ENCODE measurements around the gene RNF10. TPM values are rescaled to one million over a fixed set of nuclear protein-coding genes. Genes with fewer than 3 reads are reported as not detected.

Gene RNF10
- total RNA-seq, 1 donor from 2014 or later = 274 TPM

- peak overlapping the region; percentile 63 for H3K27ac ChIP-seq (replicated peaks)
- H3K9me3 ChIP-seq (replicated peaks) = no peaks in the 10 kb centered on the region
- H3K4me3 ChIP-seq = peak overlapping the region; percentile 66
- TF ChIP-seq, protein P1, sequence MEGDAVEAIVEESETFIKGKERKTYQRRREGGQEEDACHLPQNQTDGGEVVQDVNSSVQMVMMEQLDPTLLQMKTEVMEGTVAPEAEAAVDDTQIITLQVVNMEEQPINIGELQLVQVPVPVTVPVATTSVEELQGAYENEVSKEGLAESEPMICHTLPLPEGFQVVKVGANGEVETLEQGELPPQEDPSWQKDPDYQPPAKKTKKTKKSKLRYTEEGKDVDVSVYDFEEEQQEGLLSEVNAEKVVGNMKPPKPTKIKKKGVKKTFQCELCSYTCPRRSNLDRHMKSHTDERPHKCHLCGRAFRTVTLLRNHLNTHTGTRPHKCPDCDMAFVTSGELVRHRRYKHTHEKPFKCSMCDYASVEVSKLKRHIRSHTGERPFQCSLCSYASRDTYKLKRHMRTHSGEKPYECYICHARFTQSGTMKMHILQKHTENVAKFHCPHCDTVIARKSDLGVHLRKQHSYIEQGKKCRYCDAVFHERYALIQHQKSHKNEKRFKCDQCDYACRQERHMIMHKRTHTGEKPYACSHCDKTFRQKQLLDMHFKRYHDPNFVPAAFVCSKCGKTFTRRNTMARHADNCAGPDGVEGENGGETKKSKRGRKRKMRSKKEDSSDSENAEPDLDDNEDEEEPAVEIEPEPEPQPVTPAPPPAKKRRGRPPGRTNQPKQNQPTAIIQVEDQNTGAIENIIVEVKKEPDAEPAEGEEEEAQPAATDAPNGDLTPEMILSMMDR (IDR thresholded peaks at IDR 0.05; ENCODE audit: borderline replicate concordance) = peak; percentile 60
- peak; percentile 45 for DNase-seq
- peaks cover 6% of the 10 kb centered on the region for H3K36me3 ChIP-seq
- peaks cover 61% of the 10 kb centered on the region for H3K4me1 ChIP-seq
- intact Hi-C loops (cut with micrococcal nuclease) = loop anchor here (5.0 kb wide), 1 partner anchor 63 kb away; no protein-coding TSS in a partner anchor
- H3K27me3 ChIP-seq (ENCODE audit: low read depth) = no peaks in the 10 kb centered on the region
Measured at GRCh38 chr12:120584343-120585149, 50.4 kb downstream of the RNF10 start.

GRCh38 chr12:120586206-120586605 is 52.0 kb downstream of the RNF10 start:
- no peak overlapping the region for H3K27ac ChIP-seq (replicated peaks)
- peaks cover 48% of the 10 kb centered on the region for H3K4me1 ChIP-seq
- no peaks in the 10 kb centered on the region for H3K27me3 ChIP-seq (ENCODE audit: low read depth)
- TF ChIP-seq, protein P1 (IDR thresholded peaks at IDR 0.05; ENCODE audit: borderline replicate concordance) = no peak
- H3K36me3 ChIP-seq = no peaks in the 10 kb centered on the region
- intact Hi-C loops (cut with micrococcal nuclease) = loop anchor here (5.0 kb wide), 1 partner anchor 61 kb away; no protein-coding TSS in a partner anchor
- H3K4me3 ChIP-seq = no peak overlapping the region
- no peak for DNase-seq
- H3K9me3 ChIP-seq (replicated peaks) = no peaks in the 10 kb centered on the region

GRCh38 chr12:120586860-120587259 is 52.7 kb downstream of the RNF10 start:
- TF ChIP-seq, protein P1 (IDR thresholded peaks at IDR 0.05; ENCODE audit: borderline replicate concordance) = no peak
- H3K27ac ChIP-seq (replicated peaks) = no peak overlapping the region
- H3K4me1 ChIP-seq = peaks cover 44% of the 10 kb centered on the region
- H3K36me3 ChIP-seq = no peaks in the 10 kb centered on the region
- H3K27me3 ChIP-seq (ENCODE audit: low read depth) = no peaks in the 10 kb centered on the region
- H3K9me3 ChIP-seq (replicated peaks) = no peaks in the 10 kb centered on the region
- no peak overlapping the region for H3K4me3 ChIP-seq
- intact Hi-C loops (cut with micrococcal nuclease) = loop anchor here (5.0 kb wide), 1 partner anchor 60 kb away; no protein-coding TSS in a partner anchor
- DNase-seq = no peak

DNA sequence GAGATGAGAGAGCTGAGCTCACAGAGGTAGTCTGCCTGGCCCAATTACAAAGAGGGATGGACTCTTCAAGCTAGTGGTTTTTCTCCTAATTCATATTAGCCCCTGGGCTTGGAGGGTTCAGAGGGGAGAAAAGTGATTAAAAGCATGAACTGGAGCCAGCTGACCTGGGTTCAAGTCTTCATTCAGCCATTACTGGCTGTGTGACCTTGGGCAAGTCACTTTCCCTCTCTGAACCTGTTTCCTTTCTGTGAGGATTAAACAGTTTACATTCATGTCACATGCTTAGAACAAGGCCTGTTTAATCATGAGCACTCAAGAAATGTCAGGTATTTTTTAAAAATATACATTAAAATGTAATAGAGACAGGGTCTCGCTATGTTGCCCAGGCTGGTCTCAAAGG is 54.2 kb downstream of the RNF10 start:
- intact Hi-C loops (cut with micrococcal nuclease) = loop anchor here (5.0 kb wide), 1 partner anchor 59 kb away; no protein-coding TSS in a partner anchor
- TF ChIP-seq, protein P1 (IDR thresholded peaks at IDR 0.05; ENCODE audit: borderline replicate concordance) = no peak

GRCh38 chr12:120588948-120589930 is 55.1 kb downstream of the RNF10 start:
- H3K9me3 ChIP-seq (replicated peaks) = no peaks in the 10 kb centered on the region
- H3K4me3 ChIP-seq = no peak overlapping the region
- intact Hi-C loops (cut with micrococcal nuclease) = loop anchor here (5.0 kb wide), 1 partner anchor 58 kb away; no protein-coding TSS in a partner anchor
- peaks cover 27% of the 10 kb centered on the region for H3K4me1 ChIP-seq
- TF ChIP-seq, protein P1 (IDR thresholded peaks at IDR 0.05; ENCODE audit: borderline replicate concordance) = no peak
- H3K27ac ChIP-seq (replicated peaks) = peak overlapping the region; percentile 92
- no peaks in the 10 kb centered on the region for H3K36me3 ChIP-seq
- peak; percentile 88 for DNase-seq
- no peaks in the 10 kb centered on the region for H3K27me3 ChIP-seq (ENCODE audit: low read depth)

More for the DNA sequence above, 54.2 kb downstream of the RNF10 start:
- H3K27me3 ChIP-seq (ENCODE audit: low read depth) = no peaks in the 10 kb centered on the region
- H3K9me3 ChIP-seq (replicated peaks) = no peaks in the 10 kb centered on the region
- DNase-seq = no peak
- H3K27ac ChIP-seq (replicated peaks) = peak overlapping the region; percentile 92
- H3K4me3 ChIP-seq = no peak overlapping the region
- peaks cover 36% of the 10 kb centered on the region for H3K4me1 ChIP-seq
- no peaks in the 10 kb centered on the region for H3K36me3 ChIP-seq
